Measurements from ENCODE around the gene BTBD9.

The BTBD9 gene

GRCh38 chr6:38527371-38527770 is 112.4 kb downstream of the BTBD9 start:
- H3K9ac ChIP-seq (ENCODE audit: low read depth, low read length), result no peak overlapping the region
- H3K79me2 ChIP-seq (ENCODE audit: insufficient read depth, low read length), result no peaks in the 10 kb centered on the region
- TF ChIP-seq EZH2 (IDR thresholded peaks at IDR 0.05; ENCODE audit: borderline replicate concordance, low read depth, low read length, severe bottlenecking) (no peak), CTCF (IDR thresholded peaks at IDR 0.05; ENCODE audit: borderline replicate concordance, extremely low read depth, low read length, poor library complexity, severe bottlenecking) (no peak)
- no peak overlapping the region for H3K27ac ChIP-seq (ENCODE audit: low read length)
- no peak overlapping the region for H3K4me3 ChIP-seq (ENCODE audit: low read depth in 1 of 2, low read length in 2 of 2)
- no peak overlapping the region for H3K4me2 ChIP-seq (ENCODE audit: insufficient read depth, low read length)
- ATAC-seq (ENCODE audit: insufficient read depth, low read depth), result no peak
- no peaks in the 10 kb centered on the region for H3K36me3 ChIP-seq (ENCODE audit: insufficient read depth, low read length)
- H3K27me3 ChIP-seq (ENCODE audit: insufficient read depth, low read length, poor library complexity), result no peaks in the 10 kb centered on the region
- H2AFZ ChIP-seq (ENCODE audit: low read depth, low read length), result no peak overlapping the region
- peaks cover 6% of the 10 kb centered on the region for H3K9me3 ChIP-seq (ENCODE audit: insufficient read depth, low read length, severe bottlenecking)
- no peaks in the 10 kb centered on the region for H3K4me1 ChIP-seq (ENCODE audit: insufficient read depth, low read length)
- no peak for DNase-seq
- H4K20me1 ChIP-seq (ENCODE audit: insufficient read depth, low read length), result no peaks in the 10 kb centered on the region

- DNase-seq (no peak), ATAC-seq (ENCODE audit: insufficient read depth, low read depth) (no peak)
- no peak for TF ChIP-seq CTCF (IDR thresholded peaks at IDR 0.05; ENCODE audit: borderline replicate concordance, extremely low read depth, low read length, poor library complexity, severe bottlenecking)
- TF ChIP-seq EZH2 (IDR thresholded peaks at IDR 0.05; ENCODE audit: borderline replicate concordance, low read depth, low read length, severe bottlenecking), result no peak
- no peak overlapping the region for H3K4me3 ChIP-seq (ENCODE audit: low read depth in 1 of 2, low read length in 2 of 2)
- H2AFZ ChIP-seq (ENCODE audit: low read depth, low read length), result no peak overlapping the region
- no peaks in the 10 kb centered on the region for H3K4me1 ChIP-seq (ENCODE audit: insufficient read depth, low read length)
- H4K20me1 ChIP-seq (ENCODE audit: insufficient read depth, low read length), result no peaks in the 10 kb centered on the region
- no peaks in the 10 kb centered on the region for H3K36me3 ChIP-seq (ENCODE audit: insufficient read depth, low read length)
- no peak overlapping the region for H3K4me2 ChIP-seq (ENCODE audit: insufficient read depth, low read length)
- no peak overlapping the region for H3K9ac ChIP-seq (ENCODE audit: low read depth, low read length)
- no peaks in the 10 kb centered on the region for H3K27me3 ChIP-seq (ENCODE audit: insufficient read depth, low read length, poor library complexity)
- peaks cover 6% of the 10 kb centered on the region for H3K9me3 ChIP-seq (ENCODE audit: insufficient read depth, low read length, severe bottlenecking)
- H3K79me2 ChIP-seq (ENCODE audit: insufficient read depth, low read length), result no peaks in the 10 kb centered on the region
- H3K27ac ChIP-seq (ENCODE audit: low read length), result no peak overlapping the region
Observed at GRCh38 chr6:38525888-38526287, 113.8 kb downstream of the BTBD9 start.

- Histone ChIP-seq H3K4me3 (ENCODE audit: low read depth in 1 of 2, low read length in 2 of 2) (no peak overlapping the region), H3K9me3 (ENCODE audit: insufficient read depth, low read length, severe bottlenecking) (peaks cover 6% of the 10 kb centered on the region), H2AFZ (ENCODE audit: low read depth, low read length) (no peak overlapping the region), H3K36me3 (ENCODE audit: insufficient read depth, low read length) (no peaks in the 10 kb centered on the region), H3K27ac (ENCODE audit: low read length) (no peak overlapping the region), H3K4me2 (ENCODE audit: insufficient read depth, low read length) (no peak overlapping the region), H3K79me2 (ENCODE audit: insufficient read depth, low read length) (no peaks in the 10 kb centered on the region), H3K4me1 (ENCODE audit: insufficient read depth, low read length) (no peaks in the 10 kb centered on the region), H3K27me3 (ENCODE audit: insufficient read depth, low read length, poor library complexity) (no peaks in the 10 kb centered on the region), H3K9ac (ENCODE audit: low read depth, low read length) (no peak overlapping the region), H4K20me1 (ENCODE audit: insufficient read depth, low read length) (no peaks in the 10 kb centered on the region)
- no peak for ATAC-seq (ENCODE audit: insufficient read depth, low read depth)
- DNase-seq, result no peak
- TF ChIP-seq CTCF (IDR thresholded peaks at IDR 0.05; ENCODE audit: borderline replicate concordance, extremely low read depth, low read length, poor library complexity, severe bottlenecking), result no peak
- no peak for TF ChIP-seq EZH2 (IDR thresholded peaks at IDR 0.05; ENCODE audit: borderline replicate concordance, low read depth, low read length, severe bottlenecking)
Observed at GRCh38 chr6:38524436-38525145, 115.1 kb downstream of the BTBD9 start.

Data from DND-41 (cell line).